K562 (cell line): ENCODE data around the gene PHF19. TPM values are rescaled to one million over a fixed set of nuclear protein-coding genes. Genes with fewer than 3 reads are reported as not detected.

Experiments
- ATAC-seq: fragments of 200-7000 bp; cut with Tn5 transposase; 3 replicates; pipeline ENCODE4 v1.9.1; 2020; ENCODE audit warnings: moderate library complexity
- BruUV-seq: library from RNA; stranded (reverse); fragments of 400-500 nt; replicated peaks from 2 replicates; lab custom pipeline; 2021; lab: Mats Ljungman, UMichigan
- CTCF ChIA-PET: fragments of 300-600 bp; formaldehyde crosslinking; extraction: SDS; loops from one replicate; lab custom pipeline; 2021; ENCODE audit warnings: low intra/inter-chr PET ratio; lab: Yijun Ruan, JAX
- POLR2A ChIA-PET: fragments of 300-600, 350-650 bp; sonication (Branson Sonifier 250); formaldehyde crosslinking; extraction: SDS; loops from one replicate; lab custom pipeline; 2021; ENCODE audit warnings: antibody characterized with exemption, inconsistent platforms; lab: Yijun Ruan, JAX
- DNase-seq, 4 experiments: peaks; one replicate each; pipeline versions ENCODE4 v3.0.0 to v3.0.0-alpha.2; 2011 to 2018; ENCODE audit warnings: low spot score in 3 of 4, mixed read lengths in 3 of 4; ENCODE audit errors: extremely low read depth in 1 of 4
- FAIRE-seq: peaks from 2 replicates; lab custom pipeline; 2011; peaks lifted over from hg19 to GRCh38; lab: Jason Lieb, UNC
- H2AFZ ChIP-seq: 2 replicates; pipeline ENCODE4 v1.6.0; 2011; ENCODE audit warnings: low read depth, low read length, control low read depth, inconsistent platforms
- H3K27ac ChIP-seq: fragments of 200-600 bp; 3 replicates; pipeline ENCODE4 v1.8.0; 2011; ENCODE audit warnings: low read depth, mild to moderate bottlenecking, control low read depth, inconsistent platforms, low read length, moderate library complexity, mixed read lengths; ENCODE audit errors: extremely low read depth
- H3K27me3 ChIP-seq, 2 experiments: fragments of 300-600 bp in 1 of 2; 2 replicates in 1 of 2; 3 replicates in 1 of 2; pipeline versions ENCODE4 v1.6.0 to v1.8.0; 2011; ENCODE audit warnings: inconsistent platforms in 2 of 2, low read length in 2 of 2, mild to moderate bottlenecking in 1 of 2, mixed read lengths in 1 of 2, moderate library complexity in 1 of 2; ENCODE audit not compliant: control insufficient read depth in 2 of 2, insufficient read depth in 2 of 2
- H3K36me3 ChIP-seq: fragments of 300-600 bp; 3 replicates; pipeline ENCODE4 v1.8.0; 2011; ENCODE audit warnings: mild to moderate bottlenecking, low read length, inconsistent platforms; ENCODE audit not compliant: control insufficient read depth, insufficient read depth
- H3K4me1 ChIP-seq, 2 experiments: fragments of 200-600 bp in 1 of 2; replicated peaks in 1 of 2; 2 replicates in 1 of 2; 3 replicates in 1 of 2; pipeline versions ENCODE4 v1.5.1 to v1.8.0; 2011; ENCODE audit warnings: inconsistent platforms in 2 of 2, low read length in 2 of 2, mild to moderate bottlenecking in 1 of 2, mixed read lengths in 1 of 2, moderate library complexity in 1 of 2; ENCODE audit not compliant: control insufficient read depth in 2 of 2, insufficient read depth in 2 of 2
- H3K4me2 ChIP-seq: 2 replicates; pipeline ENCODE4 v1.6.1; 2011; ENCODE audit warnings: low read length, control low read depth, inconsistent platforms, mixed read lengths; ENCODE audit not compliant: insufficient read depth
- H3K4me3 ChIP-seq: fragments of 200-600 bp; sonication (generic), shearing (Covaris generic); 2 replicates; pipeline ENCODE4 v1.5.1; 2016; ENCODE audit warnings: control low read depth, inconsistent platforms
- H3K79me2 ChIP-seq: fragments of 200-600 bp; 3 replicates; pipeline ENCODE4 v1.8.0; 2011; ENCODE audit warnings: low read length, inconsistent platforms; ENCODE audit not compliant: control insufficient read depth, insufficient read depth
- H3K9ac ChIP-seq, 2 experiments: 2 replicates each; pipeline versions ENCODE4 v1.6.0 to v1.6.1; 2011; ENCODE audit warnings: low read depth in 2 of 2, low read length in 2 of 2, control low read depth in 1 of 2, inconsistent platforms in 1 of 2, mild to moderate bottlenecking in 1 of 2, mixed read lengths in 1 of 2; ENCODE audit not compliant: insufficient read depth in 1 of 2
- H3K9me1 ChIP-seq: one replicate; pipeline ENCODE4 v1.6.0; 2011; ENCODE audit warnings: inconsistent platforms, mild to moderate bottlenecking, low read length, moderate library complexity; ENCODE audit not compliant: control insufficient read depth, insufficient read depth
- H3K9me3 ChIP-seq: replicated peaks from 2 replicates; pipeline ENCODE4 v1.5.1; 2011; ENCODE audit warnings: low read depth, low read length, inconsistent platforms; ENCODE audit not compliant: control insufficient read depth, insufficient read depth
- H4K20me1 ChIP-seq: replicated peaks from 2 replicates; pipeline ENCODE4 v1.6.1; 2011; ENCODE audit warnings: low read length, inconsistent platforms, mixed read lengths; ENCODE audit not compliant: control insufficient read depth, insufficient read depth
- ETS2 ChIP-seq: IDR thresholded peaks from 2 replicates; pipeline ENCODE4 v1.6.1; 2016; ENCODE audit warnings: borderline replicate concordance, missing genetic modification characterization, mild to moderate bottlenecking, moderate library complexity, missing compliant biosample characterization; ENCODE audit not compliant: poor library complexity, severe bottlenecking
- HMGXB4 ChIP-seq: sonication (generic); formaldehyde crosslinking; IDR thresholded peaks from 2 replicates; pipeline ENCODE4 v1.8.1; 2023; ENCODE audit warnings: mild to moderate bottlenecking, missing genetic modification reagents
- STAG1 ChIP-seq: sonication (generic); formaldehyde crosslinking; IDR thresholded peaks from 2 replicates; pipeline ENCODE4 v1.5.0; 2020; ENCODE audit warnings: missing genetic modification reagents, borderline replicate concordance
- TCFL5 ChIP-seq: fragments of 250-450 bp; sonication (Bioruptor Pico); conservative IDR thresholded peaks from 2 replicates; pipeline ENCODE4 v1.6.1; 2021; ENCODE audit warnings: mild to moderate bottlenecking, moderate library complexity, matching md5 sums
- WGBS: fragments of 100-300 bp; shearing (Covaris generic); methylation state at CpG from one replicate; pipeline ENCODE4 v1.1.6; 2016; ENCODE audit warnings: low coverage, mixed read lengths; ENCODE audit not compliant: insufficient coverage; ENCODE audit errors: missing lambda C conversion rate; 5-methylcytosine and 5-hydroxymethylcytosine counted together
- in situ Hi-C: fragments of 300-500 bp; cut with MboI; formaldehyde crosslinking; loops from 4 replicates; pipeline ENCODE4 v1.15.0; 2018; ENCODE audit warnings: inconsistent platforms, mixed read lengths
- intact Hi-C: fragments of 100-400 bp; cut with micrococcal nuclease; formaldehyde crosslinking; loops from 2 replicates; pipeline ENCODE4 v1.14.2; 2022
- polyA plus RNA-seq, 8 experiments: library from polyadenylated mRNA; depleted of rRNA in 4 of 8; stranded (reverse) in 5 of 8; unstranded in 3 of 8; fragments of >200 nt; fragmentation: Nextera tagmentation in 2 of 8; fragmentation: Illumina TruSeq in 1 of 8; extraction: Ambion mirVana in 2 of 8; extraction: Trizol in 1 of 8; gene quantifications; 2 replicates each; pipeline versions ENCODE4 v1.2.1 to v1.2.3, GENCODE V29; 2011 to 2014; ENCODE audit warnings: inconsistent platforms in 1 of 8, missing spikeins in 1 of 8
- total RNA-seq, 7 experiments: library from RNA; depleted of rRNA in 6 of 7; stranded (reverse); fragments of >200 nt in 6 of 7; fragmentation: Illumina TruSeq in 2 of 7; extraction: Trizol in 2 of 7; gene quantifications; 2 replicates each; pipeline versions ENCODE4 v1.2.1 to v1.2.3, GENCODE V29; 2011 to 2021; ENCODE audit warnings: low replicate concordance in 1 of 7

PHF19 gene
- total and polyA plus RNA-seq, 9 of the 15 experiments (the other 6 are each of a cell fraction or from before 2014, with no cell fraction given), result 95.8 to 403 (median 255) TPM

DNA sequence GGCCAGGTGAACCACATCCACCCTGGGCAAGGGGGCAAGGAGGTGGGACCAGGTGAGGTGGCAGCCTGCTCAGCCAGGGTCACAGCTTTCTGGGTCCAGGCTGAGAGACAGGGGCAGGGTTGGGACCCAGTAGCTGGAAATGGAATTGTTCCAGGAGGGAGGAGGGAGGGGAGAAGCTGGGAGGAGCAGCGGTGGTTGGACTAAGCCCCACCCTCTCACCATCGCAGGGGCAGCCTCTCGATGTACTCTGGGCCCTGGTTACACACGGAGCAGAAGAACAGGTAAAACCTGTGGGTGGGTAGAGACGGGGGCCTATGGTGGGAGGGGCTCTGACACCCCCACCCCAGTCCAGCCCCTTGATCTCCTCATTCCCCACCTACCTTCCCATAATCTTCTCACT is 11.2 kb downstream of the PHF19 start:
- CTCF ChIA-PET, result no interaction called here
- in situ Hi-C loops, result no loop called here
- no TSS peak for BruUV-seq

More for the DNA sequence above, 11.2 kb downstream of the PHF19 start:
- peaks cover 13 to 27% of the 10 kb centered on the region in 2 experiments for H3K4me1 ChIP-seq
- TF ChIP-seq ETS2 (tag) (no peak), TCFL5 (CRISPR knock-in tag) (no peak), HMGXB4 (CRISPR knock-in tag) (0 out of 2 replicates have a peak, but pooled peaks have one; percentile 36), STAG1 (CRISPR knock-in tag) (no peak)
- TF ChIP-seq, all 486 proteins: peak for 1
- Histone ChIP-seq H3K79me2 (peaks cover 16% of the 10 kb centered on the region), H3K27me3 (no peaks in the 10 kb centered on the region), H3K4me2 (no peak overlapping the region), H3K9me1 (peaks cover 8% of the 10 kb centered on the region), H3K27ac (no peak overlapping the region; the same call in 2 of the 3 replicates), H2AFZ (no peak overlapping the region), H3K9me3 (no peaks in the 10 kb centered on the region), H3K36me3 (peaks cover 90% of the 10 kb centered on the region), H4K20me1 (no peaks in the 10 kb centered on the region), H3K4me3 (no peak overlapping the region), H3K9ac (peak overlapping the region in 1 of 2 experiments; percentile 67; a peak in 2 of 4 replicates)
- DNase-seq (no peak), ATAC-seq (no peak), FAIRE-seq (no peak)
- POLR2A ChIA-PET, result interaction anchor here (1.0 to 5.5 kb wide), 11 partner anchors 9 to 38 kb away, joined by 3 to 47 read pairs (median 4); partner anchors contain the start of genes PHF19 and PSMD5
- WGBS, result 79% methylated on average over 4 of the region's 5 CpGs
- intact Hi-C loops, result loop anchor here (5.0 to 10.0 kb wide), 2 partner anchors 109 to 251 kb away; no protein-coding TSS in a partner anchor
